ENCODE results near the gene KIAA0825.

Gene KIAA0825

GRCh38 chr5:94431696-94432095, 186.7 kb downstream of the KIAA0825 start:
- DNase-seq (ENCODE audit: low read depth): no peak
- TF ChIP-seq, protein P1, sequence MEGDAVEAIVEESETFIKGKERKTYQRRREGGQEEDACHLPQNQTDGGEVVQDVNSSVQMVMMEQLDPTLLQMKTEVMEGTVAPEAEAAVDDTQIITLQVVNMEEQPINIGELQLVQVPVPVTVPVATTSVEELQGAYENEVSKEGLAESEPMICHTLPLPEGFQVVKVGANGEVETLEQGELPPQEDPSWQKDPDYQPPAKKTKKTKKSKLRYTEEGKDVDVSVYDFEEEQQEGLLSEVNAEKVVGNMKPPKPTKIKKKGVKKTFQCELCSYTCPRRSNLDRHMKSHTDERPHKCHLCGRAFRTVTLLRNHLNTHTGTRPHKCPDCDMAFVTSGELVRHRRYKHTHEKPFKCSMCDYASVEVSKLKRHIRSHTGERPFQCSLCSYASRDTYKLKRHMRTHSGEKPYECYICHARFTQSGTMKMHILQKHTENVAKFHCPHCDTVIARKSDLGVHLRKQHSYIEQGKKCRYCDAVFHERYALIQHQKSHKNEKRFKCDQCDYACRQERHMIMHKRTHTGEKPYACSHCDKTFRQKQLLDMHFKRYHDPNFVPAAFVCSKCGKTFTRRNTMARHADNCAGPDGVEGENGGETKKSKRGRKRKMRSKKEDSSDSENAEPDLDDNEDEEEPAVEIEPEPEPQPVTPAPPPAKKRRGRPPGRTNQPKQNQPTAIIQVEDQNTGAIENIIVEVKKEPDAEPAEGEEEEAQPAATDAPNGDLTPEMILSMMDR (IDR thresholded peaks at IDR 0.05; ENCODE audit: insufficient read depth, low read depth, low read length, missing control alignments): no peak
- no peak overlapping the region for H3K4me3 ChIP-seq (ENCODE audit: low read depth, low read length)

DNA sequence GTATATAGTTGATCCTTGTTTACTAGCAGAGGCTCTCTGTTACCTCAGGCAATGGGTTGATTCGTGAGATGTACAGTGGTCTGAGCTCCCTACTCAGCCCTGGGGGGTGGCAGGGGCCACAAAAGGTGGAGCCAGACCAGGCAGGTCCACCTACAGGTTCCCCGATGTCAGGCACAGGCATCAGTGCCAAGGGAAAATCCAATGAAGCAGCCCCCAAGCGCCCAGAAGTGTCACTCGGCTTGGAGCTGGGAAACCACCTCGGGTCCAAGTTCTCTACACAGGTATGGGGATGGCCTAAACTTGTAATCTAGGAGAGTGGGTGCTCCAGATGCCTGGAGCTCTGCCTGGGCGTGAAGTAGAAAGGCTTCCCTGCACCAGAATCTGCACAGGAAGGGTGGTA, 188.8 kb downstream of the KIAA0825 start:
- no peak for DNase-seq (ENCODE audit: low read depth)
- H3K4me3 ChIP-seq (ENCODE audit: low read depth, low read length): no peak overlapping the region
- TF ChIP-seq, protein P1 (IDR thresholded peaks at IDR 0.05; ENCODE audit: insufficient read depth, low read depth, low read length, missing control alignments): no peak

DNA sequence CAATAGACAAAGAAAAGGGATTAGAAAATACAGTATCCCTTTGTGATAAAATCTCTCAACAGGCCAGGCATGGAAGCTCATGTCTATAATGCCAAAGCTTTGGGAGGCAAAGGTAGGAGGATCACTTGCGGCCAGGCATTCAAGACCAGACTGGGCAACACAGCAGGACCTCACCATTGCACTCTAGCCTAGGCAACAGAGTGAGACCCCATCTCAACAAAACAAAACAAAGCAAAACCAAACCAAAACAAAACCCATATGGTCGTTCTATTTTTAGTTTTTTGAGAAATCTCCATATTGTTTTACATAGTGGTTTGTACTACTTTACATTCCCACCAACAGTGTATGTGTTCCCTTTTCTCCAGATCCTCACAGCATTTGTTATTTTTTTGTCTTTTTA, 193.0 kb downstream of the KIAA0825 start:
- H3K4me3 ChIP-seq (ENCODE audit: low read depth, low read length): no peak overlapping the region
- TF ChIP-seq, protein P1 (IDR thresholded peaks at IDR 0.05; ENCODE audit: insufficient read depth, low read depth, low read length, missing control alignments): no peak
- DNase-seq (ENCODE audit: low read depth): no peak

DNA sequence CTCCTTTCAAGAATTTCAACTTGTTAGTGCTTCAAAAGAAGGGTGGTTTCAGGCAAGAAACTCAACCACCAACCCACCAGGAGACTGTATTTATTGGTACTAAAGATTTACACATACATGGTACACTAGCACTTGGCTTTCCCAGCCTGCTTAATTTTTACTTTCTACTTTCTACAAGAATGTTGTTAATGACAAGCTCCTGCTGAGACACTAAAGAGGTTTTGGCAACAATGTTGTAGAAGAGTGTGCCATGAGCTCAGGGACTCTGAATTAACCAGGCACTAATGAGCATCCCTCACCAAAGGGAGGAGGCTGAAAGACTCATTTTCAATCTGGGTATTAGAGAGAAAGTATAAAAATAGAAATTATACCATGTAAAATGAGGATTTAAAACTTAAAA, 195.0 kb downstream of the KIAA0825 start:
- TF ChIP-seq, protein P1 (IDR thresholded peaks at IDR 0.05; ENCODE audit: insufficient read depth, low read depth, low read length, missing control alignments): no peak
- no peak overlapping the region for H3K4me3 ChIP-seq (ENCODE audit: low read depth, low read length)
- DNase-seq (ENCODE audit: low read depth): no peak

DNA sequence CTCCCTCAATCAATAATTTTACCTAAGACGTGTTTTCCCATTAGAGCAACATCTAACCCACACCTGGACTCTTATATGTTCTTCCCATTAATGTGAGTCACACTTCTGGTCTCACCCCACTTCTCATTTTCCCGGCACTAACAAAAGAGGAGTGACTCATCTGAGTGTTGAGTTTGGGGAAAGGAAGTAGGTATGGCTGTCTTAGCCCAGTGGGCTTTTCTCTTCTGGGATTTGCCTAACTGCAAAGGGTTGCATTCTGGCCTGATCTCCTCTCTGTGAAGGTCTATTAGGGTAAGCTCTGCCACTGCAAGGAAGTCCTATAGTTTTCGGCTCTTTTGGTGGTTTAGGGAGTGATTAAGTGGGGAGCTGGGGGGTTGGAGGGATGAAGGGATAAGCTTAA, 195.6 kb downstream of the KIAA0825 start:
- H3K4me3 ChIP-seq (ENCODE audit: low read depth, low read length): no peak overlapping the region
- TF ChIP-seq, protein P1 (IDR thresholded peaks at IDR 0.05; ENCODE audit: insufficient read depth, low read depth, low read length, missing control alignments): no peak
- DNase-seq (ENCODE audit: low read depth): no peak

DNA sequence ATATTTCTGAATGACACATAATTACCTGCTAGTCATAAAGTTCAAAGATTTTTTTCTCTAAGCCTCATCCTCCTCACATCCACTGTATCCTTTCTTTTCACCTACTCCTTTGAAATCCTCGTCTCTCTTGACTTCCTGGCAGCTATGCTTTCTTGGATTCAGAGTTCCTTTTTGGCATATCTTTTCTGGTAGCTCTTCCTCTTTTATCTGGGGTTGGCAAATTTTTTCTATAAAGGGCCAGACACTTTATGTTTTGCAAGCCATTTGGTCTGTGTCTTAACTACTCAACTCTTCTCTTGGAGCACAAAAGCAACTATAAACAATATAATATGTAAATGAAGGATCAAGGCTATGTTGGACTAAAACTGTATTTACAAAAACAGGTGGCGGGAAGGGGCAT, 197.5 kb downstream of the KIAA0825 start:
- TF ChIP-seq, protein P1 (IDR thresholded peaks at IDR 0.05; ENCODE audit: insufficient read depth, low read depth, low read length, missing control alignments): no peak
- no peak overlapping the region for H3K4me3 ChIP-seq (ENCODE audit: low read depth, low read length)
- DNase-seq (ENCODE audit: low read depth): no peak

DNA sequence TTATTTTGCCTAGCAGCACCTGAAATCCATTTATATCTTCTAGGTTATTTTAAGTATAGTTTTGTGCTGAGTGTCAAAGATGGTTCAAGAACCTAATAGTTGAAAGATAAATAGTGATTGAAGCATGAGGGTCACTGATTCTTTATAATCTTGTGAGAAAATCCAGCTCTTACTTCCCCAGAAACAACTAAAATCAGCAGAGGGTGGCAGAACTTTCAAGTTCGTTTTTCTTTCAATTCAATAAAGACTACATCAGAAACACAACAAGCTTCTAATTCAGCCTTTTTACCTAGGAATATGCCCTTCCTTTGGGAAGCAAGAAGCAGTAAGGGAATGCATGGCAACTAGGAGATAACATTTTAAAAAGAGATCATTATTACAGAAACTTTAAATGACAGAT, 202.6 kb downstream of the KIAA0825 start:
- H3K4me3 ChIP-seq (ENCODE audit: low read depth, low read length): no peak overlapping the region

More for the DNA sequence above, 202.6 kb downstream of the KIAA0825 start:
- no peak for DNase-seq (ENCODE audit: low read depth)
- TF ChIP-seq, protein P1 (IDR thresholded peaks at IDR 0.05; ENCODE audit: insufficient read depth, low read depth, low read length, missing control alignments): no peak

Data from GM12865 (cell line).